Activated effector memory CD4-positive, alpha-beta T cell treated with Interleukin-2 at 50 U/mL for 16 hours (primary cell): ENCODE data around the gene COMMD9.
A peak's percentile ranks its signal among the peaks of the same experiment; 100 is the strongest.

Experiments used
- DNase-seq: peaks from one replicate; pipeline ENCODE4 v3.0.0-alpha.2; 2020

The COMMD9 gene

GRCh38 chr11:36295926-36296325 is 6.7 kb upstream of the COMMD9 start, which contains the start of gene PRR5L:
TSS of gene PRR5L (plus strand) at chr11:36296288. CDS start at chr11:36401122, 104,834 bp downstream.
- no peak for DNase-seq

DNA sequence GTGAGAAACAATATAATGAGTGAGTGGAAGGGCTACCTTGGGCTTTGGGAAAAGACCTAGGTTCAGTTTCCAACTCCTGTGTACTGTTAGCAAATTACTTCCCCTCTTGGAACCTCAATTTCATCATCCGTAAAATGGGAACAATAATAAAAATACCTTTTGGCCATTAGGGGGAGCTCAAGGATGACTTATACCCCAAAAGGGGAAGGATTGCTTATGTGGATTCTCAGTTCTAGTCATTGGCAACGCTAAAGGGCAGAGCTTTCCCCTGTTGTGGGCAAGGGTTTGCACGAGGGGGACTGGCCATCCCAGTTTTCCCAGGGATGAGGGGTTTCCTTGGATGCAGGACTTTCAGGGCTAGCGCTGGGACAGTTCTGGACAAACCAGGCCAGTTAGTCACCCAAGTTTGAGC is 3.1 kb upstream of the COMMD9 start:
- DNase-seq, result peak; percentile 2

GRCh38 chr11:36288442-36289225 is 590 bp downstream of the COMMD9 start:
- no peak for DNase-seq

DNA sequence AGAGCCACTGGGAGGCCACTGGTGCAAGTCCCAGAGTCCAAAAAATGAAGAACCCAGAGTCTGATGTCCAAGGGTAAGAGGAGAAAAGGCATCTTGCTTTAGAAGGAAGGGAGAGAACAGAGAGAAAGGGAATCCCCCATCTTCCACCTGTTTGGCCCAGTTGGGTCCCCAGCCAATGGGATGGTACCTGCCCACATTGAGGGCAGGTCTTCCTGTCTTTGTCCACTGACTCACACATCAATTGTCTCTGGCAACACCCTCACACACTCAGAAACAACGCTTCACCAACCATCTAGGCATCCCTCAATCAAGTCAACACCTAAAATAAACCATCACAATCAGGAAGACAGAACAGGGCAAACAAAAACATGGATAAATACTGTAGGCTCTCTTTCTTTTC is 6.3 kb downstream of the COMMD9 start:
- no peak for DNase-seq

DNA sequence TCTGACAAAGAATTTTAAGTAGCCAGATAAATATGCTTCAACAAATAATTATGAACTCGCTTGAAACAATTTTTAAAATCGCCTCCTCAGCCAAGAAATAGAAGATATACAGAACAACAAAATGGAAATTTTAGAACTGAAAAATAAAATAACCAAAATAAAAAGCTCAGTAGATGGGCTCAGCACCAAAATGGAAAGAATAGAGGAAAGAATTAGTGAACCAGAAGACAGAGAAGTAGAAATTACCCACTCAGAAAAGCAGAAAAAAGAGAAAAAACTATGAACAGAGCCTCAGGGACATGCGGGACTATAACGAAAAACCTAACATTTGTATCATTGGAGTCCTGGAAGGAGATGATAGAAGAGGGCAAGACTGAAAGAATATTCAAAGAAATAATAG is 7.4 kb downstream of the COMMD9 start:
- DNase-seq, result no peak

GRCh38 chr11:36280531-36280930 is 8.7 kb downstream of the COMMD9 start:
- no peak for DNase-seq

DNA sequence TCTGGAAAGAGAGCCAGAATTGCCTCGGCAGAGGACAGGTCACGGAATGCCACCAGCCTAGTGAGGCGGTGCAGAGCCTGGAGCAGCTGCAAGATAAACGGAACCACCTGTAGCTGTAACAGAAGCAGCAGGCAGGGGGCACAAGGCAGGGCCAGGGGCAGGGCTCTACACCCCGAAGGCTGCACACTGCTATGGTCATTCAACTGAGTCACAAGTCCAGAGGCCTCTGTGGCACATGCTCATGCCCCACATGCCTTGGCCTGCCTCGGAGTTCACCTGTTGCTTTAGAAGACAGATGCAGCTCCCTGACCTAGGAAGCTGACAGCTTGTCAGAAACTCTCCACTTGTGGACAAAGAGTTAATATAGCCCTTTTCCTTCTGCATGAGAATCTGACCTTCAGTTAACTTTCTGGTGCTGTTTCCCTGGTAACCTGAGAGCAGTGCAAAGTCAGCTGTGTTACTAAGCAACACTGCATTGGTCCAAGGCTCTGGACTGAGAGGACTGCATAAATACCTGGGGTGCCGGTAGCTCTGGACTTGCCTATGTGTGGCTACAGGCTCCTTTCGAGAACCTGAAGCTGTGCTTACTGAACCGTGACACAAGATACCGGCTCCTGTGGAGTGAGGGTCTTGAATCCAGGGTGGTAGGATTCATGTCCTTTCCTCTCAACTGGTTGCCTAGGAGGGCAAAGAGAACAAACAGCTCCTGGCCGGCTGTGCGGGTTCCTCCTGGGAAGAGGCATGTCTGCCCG is 10.5 kb downstream of the COMMD9 start:
- no peak for DNase-seq

DNA sequence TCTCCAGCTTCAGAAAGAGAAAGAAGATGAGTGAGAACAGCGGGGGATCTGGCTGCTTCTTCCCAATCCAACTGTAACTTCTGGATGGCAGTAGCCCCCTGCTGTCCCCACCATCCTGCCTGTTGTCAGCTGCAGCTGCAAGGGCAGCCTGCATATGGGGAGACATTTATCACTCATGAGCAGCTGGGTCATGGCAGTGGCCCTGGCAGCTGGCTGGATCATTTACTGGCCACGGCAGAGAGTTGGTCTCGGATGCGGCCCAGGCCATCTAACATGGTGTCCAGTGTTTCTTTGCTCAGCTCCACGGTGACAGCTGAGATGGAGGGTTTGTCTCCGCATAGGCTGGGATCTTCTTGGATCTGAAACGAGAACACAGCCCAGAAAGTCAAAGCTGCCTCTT is 14.8 kb downstream of the COMMD9 start:
- no peak for DNase-seq

GRCh38 chr11:36273110-36273509 is 16.1 kb downstream of the COMMD9 start:
- no peak for DNase-seq

DNA sequence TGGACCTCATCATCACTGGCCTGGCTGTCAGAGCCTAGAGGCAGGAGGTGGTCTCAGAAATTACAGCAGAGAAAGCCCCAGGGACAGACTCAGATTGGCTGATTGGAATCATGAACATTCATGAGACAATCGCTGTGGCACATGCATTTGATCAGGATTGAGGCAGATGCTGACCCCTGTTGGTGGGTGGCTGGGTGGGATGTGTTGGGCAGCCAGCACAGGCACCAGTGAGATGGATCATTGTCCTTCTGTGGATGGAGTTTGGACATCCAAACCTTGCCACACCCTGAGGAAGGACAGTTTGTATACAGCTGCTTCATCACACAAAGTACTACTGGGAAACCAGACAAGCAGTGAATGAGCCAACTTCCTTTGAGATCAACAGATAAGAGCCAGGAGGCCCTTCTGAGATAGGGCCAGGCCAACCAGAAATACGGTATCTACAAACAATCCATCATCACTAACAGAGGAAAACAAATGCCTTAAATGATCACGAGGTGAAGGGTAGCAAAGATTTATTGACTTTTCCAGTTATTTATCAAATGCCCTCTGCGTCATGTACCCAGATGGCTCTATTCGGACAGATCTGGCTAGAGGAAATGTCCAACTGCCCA is 17.3 kb downstream of the COMMD9 start:
- DNase-seq, result no peak

DNA sequence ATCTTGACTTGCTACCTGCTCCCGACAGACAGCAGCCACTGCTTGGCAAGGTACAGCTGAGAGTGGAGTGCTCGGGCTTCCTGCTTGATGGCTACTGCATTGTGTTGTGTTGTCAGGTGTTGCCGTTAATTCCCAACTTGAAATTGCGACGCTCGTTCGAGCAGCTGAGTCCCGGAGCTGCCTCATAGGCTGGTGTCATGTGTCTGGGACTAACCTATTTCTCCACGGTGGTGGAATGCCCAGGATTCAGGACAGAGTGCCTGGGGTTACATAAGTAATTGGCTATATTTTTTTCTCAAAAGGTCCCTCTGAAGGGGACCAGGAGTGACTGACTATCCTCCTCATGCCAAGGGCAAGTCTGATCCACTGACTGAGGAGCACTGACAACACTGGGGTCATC is 18.5 kb downstream of the COMMD9 start:
- no peak for DNase-seq

- DNase-seq, result no peak
These were observed 20.8 kb downstream of the COMMD9 start for GRCh38 chr11:36268337-36268985.

DNA sequence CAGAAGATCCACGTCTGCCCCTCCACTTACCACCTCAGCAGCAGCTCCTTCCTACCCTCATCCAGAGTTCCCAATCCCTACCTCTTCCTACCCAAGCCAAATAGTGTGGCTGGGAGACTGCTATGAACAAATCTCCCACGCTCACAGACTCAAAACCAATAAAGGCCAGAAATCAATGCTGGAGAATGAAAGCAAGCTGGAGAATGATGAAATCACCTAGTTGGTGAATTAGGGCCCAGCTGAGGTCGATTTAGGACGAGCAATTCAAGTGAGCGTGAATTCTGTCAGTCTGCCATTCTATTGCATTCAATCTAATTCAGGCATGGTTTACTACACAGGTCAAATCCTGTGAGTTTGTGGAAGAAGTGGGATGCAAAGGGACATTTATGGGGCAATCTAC is 22.5 kb downstream of the COMMD9 start:
- no peak for DNase-seq

- DNase-seq, result peak; percentile 14
These were observed 23.2 kb downstream of the COMMD9 start for GRCh38 chr11:36265793-36266628.

GRCh38 chr11:36264973-36265344 is 24.3 kb downstream of the COMMD9 start:
- DNase-seq, result no peak

GRCh38 chr11:36264011-36264972 is 24.9 kb downstream of the COMMD9 start:
- DNase-seq, result no peak

- DNase-seq, result no peak
These were observed 28.1 kb downstream of the COMMD9 start for GRCh38 chr11:36261094-36261493.

DNA sequence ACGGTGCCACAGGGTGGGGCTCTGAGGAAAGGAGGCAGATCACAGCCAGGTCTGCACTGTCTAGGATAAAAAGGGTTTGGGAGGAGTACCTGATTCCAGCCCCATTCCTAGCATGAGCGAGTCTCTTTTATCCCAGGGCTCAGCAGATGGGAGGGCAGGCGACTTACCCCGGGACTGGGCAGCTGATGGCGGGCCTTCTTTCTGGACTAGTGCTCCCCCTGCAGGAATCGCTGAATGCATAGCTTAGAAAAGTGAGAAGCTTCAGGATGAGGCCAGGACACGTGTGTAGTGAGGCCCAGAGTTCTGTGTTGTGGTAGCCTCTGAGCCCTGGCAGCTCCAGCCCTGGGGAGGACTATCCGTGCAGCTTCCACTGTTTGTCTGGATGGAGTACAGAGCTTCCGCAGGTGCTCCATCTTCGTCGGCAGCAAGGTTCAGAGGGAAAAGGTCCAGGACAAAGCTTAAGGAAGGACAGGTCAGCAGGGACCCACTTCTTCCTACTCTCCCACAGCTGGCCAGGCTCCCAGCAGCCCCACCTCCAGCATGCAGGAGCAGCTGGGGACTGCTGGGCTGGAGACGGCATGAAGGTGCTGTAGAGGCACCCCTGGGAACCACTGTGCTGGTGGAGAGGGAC is 30.4 kb downstream of the COMMD9 start:
- DNase-seq, result no peak

GRCh38 chr11:36257351-36257750 is 31.9 kb downstream of the COMMD9 start:
- DNase-seq, result no peak

DNA sequence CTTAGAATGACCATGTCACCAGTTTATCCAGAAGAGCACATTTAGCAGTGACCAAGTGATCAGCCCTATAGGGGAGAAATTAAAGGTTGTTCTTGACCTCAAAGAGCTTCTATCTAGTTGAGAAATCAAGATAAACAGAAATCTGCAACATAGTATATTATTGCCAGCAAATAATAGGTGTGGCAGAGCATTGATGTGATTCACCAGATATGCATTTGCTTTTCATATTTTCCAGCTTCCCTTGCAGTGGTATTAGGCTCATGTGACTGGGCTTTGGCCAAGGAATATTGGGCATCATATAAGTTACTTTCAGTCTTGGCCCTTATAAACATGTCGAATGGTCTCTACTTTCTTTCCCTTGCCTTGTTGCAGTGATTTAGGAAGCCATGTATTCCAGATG is 34.5 kb downstream of the COMMD9 start:
- no peak for DNase-seq

- DNase-seq, result no peak
These were observed 36.0 kb downstream of the COMMD9 start for GRCh38 chr11:36253238-36253637.
